ENCODE measurements around the gene MCM6. TPM values are rescaled to one million over a fixed set of nuclear protein-coding genes. Genes with fewer than 3 reads are reported as not detected.

Gene MCM6
- total RNA-seq, 1 experiment from 2014 or later, result 101 TPM

- TF ChIP-seq CTCF (conservative IDR thresholded peaks at IDR 0.05; ENCODE audit: low read depth, low read length) (no peak), EZH2 (IDR thresholded peaks at IDR 0.05; ENCODE audit: borderline replicate concordance, low read depth, low read length, poor library complexity, severe bottlenecking) (no peak)
- Histone ChIP-seq H3K4me1 (ENCODE audit: insufficient read depth, low read length, poor library complexity, severe bottlenecking) (peaks cover 4% of the 10 kb centered on the region), H3K9me3 (ENCODE audit: low read depth, low read length, poor library complexity, severe bottlenecking) (no peaks in the 10 kb centered on the region), H3K27ac (ENCODE audit: low read depth, low read length, poor library complexity, severe bottlenecking) (no peak overlapping the region), H3K4me3 (ENCODE audit: low read depth, low read length, poor library complexity, severe bottlenecking) (no peak overlapping the region), H3K27me3 (replicated peaks; ENCODE audit: insufficient read depth, low read depth, low read length, poor library complexity) (no peaks in the 10 kb centered on the region), H3K36me3 (ENCODE audit: insufficient read depth, low read length, poor library complexity, severe bottlenecking) (no peaks in the 10 kb centered on the region)
- ChIA-PET CTCF (no interaction called here), POLR2A (ENCODE audit: low non-redundant PET) (no interaction called here)
- BruUV-seq (replicated peaks), result no TSS peak
- no peak for DNase-seq (ENCODE audit: low spot score)
- intact Hi-C loops (cut with micrococcal nuclease; ENCODE audit: unreplicated experiment), result no loop called here
Observed at GRCh38 chr2:135826544-135826943, 49.7 kb downstream of the MCM6 start.

- no peak for DNase-seq (ENCODE audit: low spot score)
- no peaks in the 10 kb centered on the region for H3K9me3 ChIP-seq (ENCODE audit: low read depth, low read length, poor library complexity, severe bottlenecking)
- no peaks in the 10 kb centered on the region for H3K36me3 ChIP-seq (ENCODE audit: insufficient read depth, low read length, poor library complexity, severe bottlenecking)
- no TSS peak for BruUV-seq (replicated peaks)
- intact Hi-C loops (cut with micrococcal nuclease; ENCODE audit: unreplicated experiment), result no loop called here
- CTCF ChIA-PET, result interaction anchor here (1.1 kb wide), 1 partner anchor 28 kb away, joined by 3 read pairs; no protein-coding TSS in a partner anchor
- H3K4me3 ChIP-seq (ENCODE audit: low read depth, low read length, poor library complexity, severe bottlenecking), result no peak overlapping the region
- TF ChIP-seq EZH2 (IDR thresholded peaks at IDR 0.05; ENCODE audit: borderline replicate concordance, low read depth, low read length, poor library complexity, severe bottlenecking) (no peak), CTCF (conservative IDR thresholded peaks at IDR 0.05; ENCODE audit: low read depth, low read length) (no peak)
- POLR2A ChIA-PET (ENCODE audit: low non-redundant PET), result no interaction called here
- no peaks in the 10 kb centered on the region for H3K27me3 ChIP-seq (replicated peaks; ENCODE audit: insufficient read depth, low read depth, low read length, poor library complexity)
- no peak overlapping the region for H3K27ac ChIP-seq (ENCODE audit: low read depth, low read length, poor library complexity, severe bottlenecking)
- peaks cover 4% of the 10 kb centered on the region for H3K4me1 ChIP-seq (ENCODE audit: insufficient read depth, low read length, poor library complexity, severe bottlenecking)
Observed at GRCh38 chr2:135825550-135826176, 50.6 kb downstream of the MCM6 start.

- Histone ChIP-seq H3K27ac (ENCODE audit: low read depth, low read length, poor library complexity, severe bottlenecking) (no peak overlapping the region), H3K36me3 (ENCODE audit: insufficient read depth, low read length, poor library complexity, severe bottlenecking) (no peaks in the 10 kb centered on the region), H3K9me3 (ENCODE audit: low read depth, low read length, poor library complexity, severe bottlenecking) (no peaks in the 10 kb centered on the region), H3K4me1 (ENCODE audit: insufficient read depth, low read length, poor library complexity, severe bottlenecking) (peaks cover 4% of the 10 kb centered on the region), H3K27me3 (replicated peaks; ENCODE audit: insufficient read depth, low read depth, low read length, poor library complexity) (no peaks in the 10 kb centered on the region), H3K4me3 (ENCODE audit: low read depth, low read length, poor library complexity, severe bottlenecking) (no peak overlapping the region)
- TF ChIP-seq CTCF (conservative IDR thresholded peaks at IDR 0.05; ENCODE audit: low read depth, low read length), result no peak
- no peak for TF ChIP-seq EZH2 (IDR thresholded peaks at IDR 0.05; ENCODE audit: borderline replicate concordance, low read depth, low read length, poor library complexity, severe bottlenecking)
- BruUV-seq (replicated peaks), result no TSS peak
- no peak for DNase-seq (ENCODE audit: low spot score)
- CTCF ChIA-PET, result interaction anchor here (1.1 kb wide), 1 partner anchor 27 kb away, joined by 3 read pairs; no protein-coding TSS in a partner anchor
- POLR2A ChIA-PET (ENCODE audit: low non-redundant PET), result no interaction called here
- intact Hi-C loops (cut with micrococcal nuclease; ENCODE audit: unreplicated experiment), result no loop called here
Observed at GRCh38 chr2:135825131-135825530, 51.1 kb downstream of the MCM6 start.

All from A673 (cell line).